ENCODE data around the gene CIB1.

CIB1 gene

DNA sequence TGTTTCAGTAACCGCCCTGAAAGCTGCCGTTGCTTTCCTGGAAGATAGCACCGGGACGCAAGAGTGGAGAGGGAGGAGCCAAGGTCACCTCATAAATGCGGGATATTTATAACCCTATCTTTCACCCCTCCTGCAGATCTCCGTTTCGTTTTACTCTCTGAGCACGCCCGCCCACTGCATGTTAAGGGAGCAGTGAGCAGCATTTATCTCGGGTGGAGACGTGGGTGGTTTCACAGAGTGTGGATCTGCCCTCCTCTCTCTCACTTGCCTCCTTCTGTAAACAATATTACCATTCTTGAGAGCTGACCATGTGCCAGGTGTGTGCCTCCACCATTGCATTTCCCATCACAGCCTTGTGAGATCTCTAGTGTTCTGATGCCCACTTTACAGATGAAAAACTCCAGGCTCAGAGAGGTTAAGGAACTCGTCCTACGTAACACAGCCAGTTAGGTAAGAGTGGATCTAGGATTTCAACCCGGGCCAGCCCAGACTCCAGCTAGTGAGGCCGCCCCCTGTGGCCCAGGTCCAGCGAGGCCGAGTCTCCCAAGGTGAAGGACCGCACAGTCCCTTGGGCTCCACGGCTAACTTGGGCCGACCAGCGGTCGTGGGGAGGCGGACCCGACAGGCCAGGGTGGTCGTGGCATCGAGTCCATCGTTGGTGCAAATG lies 49.5 kb downstream of the CIB1 start:
- intact Hi-C loops (cut with DNase I): no loop called here

DNA sequence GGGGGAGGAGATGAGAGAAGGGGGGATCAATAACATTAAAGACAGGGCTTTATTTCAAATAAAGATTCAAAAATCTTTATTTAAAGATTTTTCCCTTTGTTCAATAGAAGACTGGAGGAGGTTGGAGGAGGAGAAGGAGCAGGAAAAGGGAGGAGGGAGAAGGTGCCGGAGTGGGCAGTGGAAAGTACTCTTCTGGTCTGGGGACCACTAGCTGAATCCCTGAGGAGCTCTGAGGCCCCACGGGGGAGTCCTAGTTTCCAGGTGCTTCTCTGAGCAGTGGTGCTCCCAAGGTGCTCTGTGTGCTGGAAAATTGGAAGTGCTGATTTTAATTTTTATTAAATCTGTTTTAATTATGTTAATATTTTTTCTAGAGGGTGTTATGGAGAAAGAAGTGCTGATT lies 52.0 kb downstream of the CIB1 start:
- DNase-seq: no peak
- intact Hi-C loops (cut with DNase I): no loop called here

More for the DNA sequence above, 49.5 kb downstream of the CIB1 start:
- DNase-seq: peak in 41 of 42 donors; percentile 36 to 91 (median 68)
